ENCODE measurements around the gene JPT1.

JPT1 gene

GRCh38 chr17:75102385-75102821, 51.9 kb downstream of the JPT1 start:
- no peak overlapping the region for H3K9ac ChIP-seq (ENCODE audit: low read depth, low read length)
- H3K4me2 ChIP-seq (ENCODE audit: insufficient read depth, low read length), result no peak overlapping the region
- no peak for TF ChIP-seq CTCF (IDR thresholded peaks at IDR 0.05; ENCODE audit: borderline replicate concordance, extremely low read depth, low read length, poor library complexity, severe bottlenecking)
- TF ChIP-seq EZH2 (IDR thresholded peaks at IDR 0.05; ENCODE audit: borderline replicate concordance, low read depth, low read length, severe bottlenecking), result no peak
- no peak for ATAC-seq (ENCODE audit: insufficient read depth, low read depth)
- no peak for DNase-seq
- no peaks in the 10 kb centered on the region for H3K4me1 ChIP-seq (ENCODE audit: insufficient read depth, low read length)
- H2AFZ ChIP-seq (ENCODE audit: low read depth, low read length), result no peak overlapping the region
- H3K27ac ChIP-seq (ENCODE audit: low read length), result no peak overlapping the region
- H4K20me1 ChIP-seq (ENCODE audit: insufficient read depth, low read length), result no peaks in the 10 kb centered on the region
- H3K79me2 ChIP-seq (ENCODE audit: insufficient read depth, low read length), result no peaks in the 10 kb centered on the region
- no peaks in the 10 kb centered on the region for H3K27me3 ChIP-seq (ENCODE audit: insufficient read depth, low read length, poor library complexity)
- no peak overlapping the region for H3K4me3 ChIP-seq (ENCODE audit: low read depth in 1 of 2, low read length in 2 of 2)
- peaks cover 6% of the 10 kb centered on the region; the same call in 1 of the 2 replicates for H3K36me3 ChIP-seq (ENCODE audit: insufficient read depth, low read length)
- no peaks in the 10 kb centered on the region for H3K9me3 ChIP-seq (ENCODE audit: insufficient read depth, low read length, severe bottlenecking)

DNA sequence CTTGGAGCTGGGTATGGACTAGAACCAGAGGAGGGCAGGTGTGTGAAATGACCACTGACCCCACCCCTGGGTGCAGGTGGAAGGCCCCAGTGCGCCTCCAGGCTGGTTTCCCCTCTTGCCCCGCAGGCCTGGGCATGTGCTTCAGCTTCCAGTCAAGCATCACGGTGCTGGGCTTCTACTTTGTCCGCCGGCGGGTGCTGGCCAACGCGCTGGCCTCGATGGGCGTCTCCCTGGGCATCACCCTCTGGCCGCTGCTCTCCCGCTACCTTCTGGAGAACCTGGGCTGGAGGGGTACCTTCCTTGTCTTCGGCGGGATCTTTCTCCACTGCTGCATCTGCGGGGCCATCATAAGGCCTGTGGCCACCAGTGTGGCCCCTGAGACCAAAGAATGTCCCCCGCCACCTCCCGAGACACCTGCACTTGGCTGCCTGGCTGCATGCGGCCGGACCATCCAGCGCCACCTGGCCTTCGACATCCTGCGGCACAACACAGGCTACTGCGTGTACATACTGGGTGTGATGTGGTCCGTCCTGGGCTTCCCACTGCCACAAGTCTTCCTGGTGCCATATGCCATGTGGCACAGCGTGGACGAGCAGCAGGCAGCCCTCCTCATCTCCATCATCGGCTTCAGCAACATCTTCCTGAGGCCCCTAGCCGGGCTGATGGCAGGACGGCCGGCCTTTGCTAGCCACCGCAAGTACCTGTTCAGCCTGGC, 54.3 kb downstream of the JPT1 start:
- Histone ChIP-seq H3K27me3 (ENCODE audit: insufficient read depth, low read length, poor library complexity) (no peaks in the 10 kb centered on the region), H3K4me3 (ENCODE audit: low read depth in 1 of 2, low read length in 2 of 2) (no peak overlapping the region), H4K20me1 (ENCODE audit: insufficient read depth, low read length) (no peaks in the 10 kb centered on the region), H3K79me2 (ENCODE audit: insufficient read depth, low read length) (no peaks in the 10 kb centered on the region), H3K9me3 (ENCODE audit: insufficient read depth, low read length, severe bottlenecking) (no peaks in the 10 kb centered on the region), H3K9ac (ENCODE audit: low read depth, low read length) (no peak overlapping the region), H3K27ac (ENCODE audit: low read length) (no peak overlapping the region), H2AFZ (ENCODE audit: low read depth, low read length) (no peak overlapping the region), H3K4me2 (ENCODE audit: insufficient read depth, low read length) (no peak overlapping the region), H3K4me1 (ENCODE audit: insufficient read depth, low read length) (no peaks in the 10 kb centered on the region), H3K36me3 (ENCODE audit: insufficient read depth, low read length) (peaks cover 6% of the 10 kb centered on the region; the same call in 1 of the 2 replicates)
- TF ChIP-seq CTCF (IDR thresholded peaks at IDR 0.05; ENCODE audit: borderline replicate concordance, extremely low read depth, low read length, poor library complexity, severe bottlenecking) (no peak), EZH2 (IDR thresholded peaks at IDR 0.05; ENCODE audit: borderline replicate concordance, low read depth, low read length, severe bottlenecking) (no peak)
- DNase-seq, result no peak
- ATAC-seq (ENCODE audit: insufficient read depth, low read depth), result no peak

DNA sequence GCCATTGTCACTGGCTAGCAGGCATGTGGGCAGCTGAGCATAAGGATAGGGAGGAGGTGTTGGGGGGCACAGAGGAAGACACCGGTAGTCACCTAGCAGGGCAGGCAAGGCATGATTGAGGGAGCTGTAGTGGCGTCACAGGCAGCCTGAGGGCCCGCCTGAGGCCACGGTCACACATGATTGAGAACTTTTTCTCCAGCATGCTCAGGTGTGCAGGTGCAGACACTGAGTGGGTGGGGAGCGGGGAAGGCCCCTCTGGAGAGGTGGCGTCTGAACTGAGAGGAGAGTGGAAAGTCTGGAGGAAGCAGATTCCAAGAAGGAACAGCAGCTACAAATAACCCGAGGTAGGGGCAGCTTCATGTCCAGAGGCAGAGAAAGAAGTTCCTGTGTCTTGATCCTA, 55.5 kb downstream of the JPT1 start:
- H2AFZ ChIP-seq (ENCODE audit: low read depth, low read length), result no peak overlapping the region
- DNase-seq (no peak), ATAC-seq (ENCODE audit: insufficient read depth, low read depth) (no peak)
- no peak overlapping the region for H3K4me2 ChIP-seq (ENCODE audit: insufficient read depth, low read length)
- H3K27ac ChIP-seq (ENCODE audit: low read length), result no peak overlapping the region
- no peaks in the 10 kb centered on the region for H3K4me1 ChIP-seq (ENCODE audit: insufficient read depth, low read length)
- H3K4me3 ChIP-seq (ENCODE audit: low read depth in 1 of 2, low read length in 2 of 2), result no peak overlapping the region
- no peaks in the 10 kb centered on the region for H3K79me2 ChIP-seq (ENCODE audit: insufficient read depth, low read length)
- no peaks in the 10 kb centered on the region for H4K20me1 ChIP-seq (ENCODE audit: insufficient read depth, low read length)
- no peaks in the 10 kb centered on the region for H3K9me3 ChIP-seq (ENCODE audit: insufficient read depth, low read length, severe bottlenecking)
- H3K9ac ChIP-seq (ENCODE audit: low read depth, low read length), result no peak overlapping the region
- no peaks in the 10 kb centered on the region for H3K27me3 ChIP-seq (ENCODE audit: insufficient read depth, low read length, poor library complexity)
- peaks cover 6% of the 10 kb centered on the region; the same call in 1 of the 2 replicates for H3K36me3 ChIP-seq (ENCODE audit: insufficient read depth, low read length)
- TF ChIP-seq EZH2 (IDR thresholded peaks at IDR 0.05; ENCODE audit: borderline replicate concordance, low read depth, low read length, severe bottlenecking) (no peak), CTCF (IDR thresholded peaks at IDR 0.05; ENCODE audit: borderline replicate concordance, extremely low read depth, low read length, poor library complexity, severe bottlenecking) (no peak)
